NCI-H69 (cell line): ENCODE measurements around the gene PIGL.
"Not testable (repeated sequence)": the region's sequence is repeated elsewhere in the genome, so short reads cannot be mapped to it uniquely, and the experiment has no call there.

Experiments used
- DNase-seq: peaks from one replicate; lab custom pipeline; 2025; lab: John Stamatoyannopoulos, UW

Gene PIGL

GRCh38 chr17:16216341-16217001 is 539 bp upstream of the PIGL start:
- DNase-seq, result not testable (repeated sequence)

DNA sequence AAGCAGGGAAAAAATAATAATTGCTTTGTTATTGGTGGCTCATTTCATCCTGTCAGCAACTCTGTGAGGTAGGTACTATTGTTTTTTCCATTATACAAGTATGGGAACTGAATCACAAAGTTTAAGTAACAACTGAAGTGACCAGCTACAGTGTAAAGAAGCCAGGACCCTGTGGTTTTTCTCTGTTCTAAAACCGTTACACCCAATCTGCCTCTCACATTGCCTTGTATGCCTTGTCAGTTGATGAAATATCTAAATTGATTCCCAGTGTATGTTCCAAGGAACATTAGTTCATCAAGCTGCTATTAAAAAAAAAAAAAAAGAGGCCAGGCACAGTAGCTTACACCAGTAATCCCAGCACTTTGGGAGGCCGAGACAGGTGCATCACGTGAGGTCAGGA is 5.4 kb downstream of the PIGL start:
- DNase-seq, result no peak

DNA sequence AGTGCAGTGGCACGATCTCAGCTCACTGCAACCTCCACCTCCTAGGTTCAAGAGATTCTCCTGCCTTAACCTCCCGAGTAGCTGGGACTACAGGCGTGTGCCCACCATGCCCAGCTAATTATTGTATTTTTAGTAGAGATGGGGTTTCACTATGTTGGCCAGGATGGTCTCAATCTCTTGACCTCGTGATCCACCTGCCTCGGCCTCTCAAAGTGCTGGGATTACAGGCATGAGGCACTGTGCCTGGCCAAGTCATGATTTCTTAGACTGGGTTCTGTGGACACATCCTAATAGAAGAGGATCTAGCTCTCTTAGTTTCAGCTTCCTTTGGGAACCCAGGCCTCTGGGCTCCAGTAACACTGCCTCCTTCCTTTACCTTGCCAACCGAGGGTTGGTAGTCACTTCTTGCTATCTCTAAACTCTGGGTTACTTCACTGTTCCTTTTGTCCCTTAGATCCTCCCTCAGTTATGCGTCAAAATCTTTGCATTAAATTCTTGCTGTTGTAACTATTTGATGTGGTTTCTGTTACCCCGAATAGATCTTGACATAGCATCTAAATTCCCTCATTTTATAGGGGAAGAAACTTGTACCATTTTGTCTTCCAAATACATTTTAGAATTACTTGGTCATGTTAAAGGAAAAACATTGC is 13.0 kb downstream of the PIGL start:
- DNase-seq, result not testable (repeated sequence)

- no peak for DNase-seq
Observed at GRCh38 chr17:16232391-16232790, 15.4 kb downstream of the PIGL start.

DNA sequence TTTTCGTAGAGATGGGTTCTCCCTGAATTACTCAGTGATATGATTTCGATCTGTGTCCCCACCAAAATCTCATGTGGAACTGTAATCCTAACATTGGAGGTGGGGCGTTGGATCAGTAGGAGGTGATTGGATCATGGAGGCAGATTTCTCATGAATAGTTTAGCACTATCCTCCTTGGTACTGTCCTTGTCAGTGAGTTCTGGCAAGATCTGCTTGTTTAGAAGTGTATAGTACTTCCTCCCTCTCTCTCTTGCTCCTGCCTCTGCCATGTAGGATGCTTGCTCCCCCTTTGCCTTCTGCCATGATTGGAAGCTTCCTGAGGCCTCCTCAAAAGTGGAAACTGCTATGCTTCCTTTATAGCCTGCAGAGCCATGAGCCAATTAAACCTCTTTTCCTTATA is 22.9 kb downstream of the PIGL start:
- no peak for DNase-seq

GRCh38 chr17:16241906-16242399 is 24.9 kb downstream of the PIGL start:
- no peak for DNase-seq

GRCh38 chr17:16243385-16243784 is 26.4 kb downstream of the PIGL start:
- DNase-seq, result no peak

- no peak for DNase-seq
Observed at GRCh38 chr17:16243801-16244567, 27.0 kb downstream of the PIGL start.

DNA sequence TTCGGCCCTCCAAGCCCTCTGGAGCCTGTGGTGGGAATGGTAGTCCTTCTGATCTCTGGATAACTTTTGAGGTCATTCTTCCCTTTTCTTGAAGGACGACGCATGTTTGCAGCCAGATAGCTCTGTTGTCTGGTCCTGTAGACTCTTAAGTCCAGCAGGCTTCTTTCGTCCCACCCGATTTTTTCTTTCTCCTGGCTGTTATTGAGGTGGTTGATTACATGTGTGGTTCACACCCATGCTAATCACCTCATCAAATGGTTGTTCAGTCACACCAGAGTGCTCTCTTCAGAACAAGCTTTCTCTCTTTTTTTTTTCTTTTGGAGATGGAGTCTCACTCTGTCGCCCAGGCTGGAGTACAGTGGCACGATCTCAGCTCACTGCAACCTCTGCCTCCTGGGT is 30.6 kb downstream of the PIGL start:
- DNase-seq, result no peak

GRCh38 chr17:16250635-16251034 is 33.6 kb downstream of the PIGL start:
- DNase-seq, result no peak

DNA sequence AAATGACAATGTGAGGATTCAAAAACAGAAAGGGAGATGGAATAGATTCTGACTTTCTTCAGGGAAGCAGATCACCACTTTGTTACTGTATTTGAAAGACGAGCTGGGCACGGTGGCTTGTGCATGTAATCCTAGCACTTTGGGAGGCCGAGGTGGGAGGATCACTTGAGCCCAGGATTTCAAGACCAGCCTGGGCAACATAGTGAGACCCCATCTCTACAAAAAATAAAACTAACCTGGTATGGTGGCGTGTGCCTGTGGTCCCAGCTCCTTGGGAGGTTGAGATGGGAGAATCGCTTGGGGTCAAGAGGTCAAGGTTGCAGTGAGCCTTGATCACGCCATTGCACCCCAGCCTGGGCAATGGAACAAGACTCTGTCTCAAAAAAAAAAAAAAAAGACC is 34.0 kb downstream of the PIGL start:
- no peak for DNase-seq

- no peak for DNase-seq
Observed at GRCh38 chr17:16251556-16251955, 34.5 kb downstream of the PIGL start.

- DNase-seq, result no peak
Observed at GRCh38 chr17:16254773-16255400, 37.9 kb downstream of the PIGL start.

DNA sequence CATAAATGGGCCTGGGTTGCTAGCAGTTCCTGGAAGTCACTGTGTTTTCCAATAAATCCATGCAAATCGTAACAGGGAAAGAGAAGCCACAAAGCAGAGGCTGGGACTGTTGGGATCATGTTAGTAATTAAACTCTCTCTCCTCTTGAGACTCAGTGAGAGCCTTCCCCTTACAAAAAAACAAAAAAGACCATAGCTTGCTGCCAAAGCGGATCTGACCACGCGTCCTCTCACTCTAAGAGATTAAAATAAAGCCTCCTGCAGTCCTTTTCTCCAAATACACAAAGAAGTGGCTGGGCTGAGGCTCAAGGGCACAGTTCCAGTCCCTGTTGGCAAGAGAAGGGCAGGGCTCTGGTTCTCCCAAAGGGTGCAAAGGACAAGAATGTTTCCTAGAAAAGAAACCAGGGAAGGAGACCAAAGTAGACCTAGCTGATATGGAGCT is 38.5 kb downstream of the PIGL start:
- no peak for DNase-seq

GRCh38 chr17:16258901-16259300 is 41.9 kb downstream of the PIGL start:
- DNase-seq, result no peak

DNA sequence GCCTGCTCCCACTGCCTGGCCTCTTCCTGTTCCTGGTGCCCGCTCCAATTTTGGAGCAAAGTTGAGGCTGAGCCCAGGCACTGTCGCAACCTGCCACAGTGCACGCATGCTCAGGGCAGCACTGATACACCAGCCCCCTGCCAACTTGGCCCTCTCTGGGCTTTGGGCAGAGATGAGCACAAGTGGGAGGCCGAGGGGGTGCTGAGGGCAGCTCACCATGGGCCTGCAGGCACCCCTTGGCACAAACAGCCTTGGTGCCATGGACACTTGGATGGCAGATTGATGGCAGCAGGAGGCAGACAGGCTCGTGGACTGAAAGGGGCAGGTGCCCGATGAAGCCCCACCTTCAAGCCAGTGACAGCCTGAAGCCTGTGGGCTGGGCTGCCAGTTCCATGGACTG is 42.9 kb downstream of the PIGL start:
- DNase-seq, result no peak

- no peak for DNase-seq
Observed at GRCh38 chr17:16261049-16261448, 44.0 kb downstream of the PIGL start.

DNA sequence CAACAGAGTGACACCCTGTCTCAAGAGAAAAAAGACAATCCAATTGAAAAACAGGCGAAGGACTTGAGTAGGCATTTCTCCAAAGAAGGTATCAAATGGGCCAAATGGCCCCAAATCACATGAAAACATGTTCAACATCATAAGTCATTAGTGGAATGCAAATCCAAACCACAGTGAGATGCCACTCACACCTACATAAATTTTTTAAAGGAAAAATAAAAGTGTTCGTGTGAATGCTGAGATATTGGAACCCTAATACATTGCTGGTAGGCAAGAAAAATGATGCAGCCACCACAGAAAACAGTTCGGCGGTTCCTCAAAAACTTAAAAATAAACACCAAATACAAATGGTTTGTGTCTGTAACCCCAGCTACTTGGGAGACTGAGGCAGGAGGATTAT is 45.2 kb downstream of the PIGL start:
- no peak for DNase-seq

DNA sequence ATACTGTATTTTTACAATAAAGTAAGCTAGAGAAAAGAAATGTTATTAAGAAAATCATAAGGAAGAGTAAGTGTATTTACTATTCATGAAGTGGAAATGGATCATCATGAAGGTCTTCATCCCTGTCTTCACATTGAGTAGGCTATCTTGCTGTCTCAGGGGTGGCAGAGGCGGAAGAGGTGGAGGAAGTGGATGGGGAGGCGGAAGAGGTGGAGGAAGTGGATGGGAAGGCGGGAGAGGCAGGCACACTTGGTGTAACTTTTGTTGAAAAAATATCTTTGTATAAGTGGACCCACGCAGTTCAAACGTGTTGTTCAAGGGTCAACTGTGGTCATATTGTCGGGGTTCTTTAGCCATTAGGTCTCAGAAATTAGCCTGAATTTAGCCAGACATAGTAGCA is 50.2 kb downstream of the PIGL start:
- no peak for DNase-seq

GRCh38 chr17:16269658-16270057 is 52.6 kb downstream of the PIGL start:
- no peak for DNase-seq

GRCh38 chr17:16272111-16272840 is 55.3 kb downstream of the PIGL start:
- DNase-seq, result no peak

DNA sequence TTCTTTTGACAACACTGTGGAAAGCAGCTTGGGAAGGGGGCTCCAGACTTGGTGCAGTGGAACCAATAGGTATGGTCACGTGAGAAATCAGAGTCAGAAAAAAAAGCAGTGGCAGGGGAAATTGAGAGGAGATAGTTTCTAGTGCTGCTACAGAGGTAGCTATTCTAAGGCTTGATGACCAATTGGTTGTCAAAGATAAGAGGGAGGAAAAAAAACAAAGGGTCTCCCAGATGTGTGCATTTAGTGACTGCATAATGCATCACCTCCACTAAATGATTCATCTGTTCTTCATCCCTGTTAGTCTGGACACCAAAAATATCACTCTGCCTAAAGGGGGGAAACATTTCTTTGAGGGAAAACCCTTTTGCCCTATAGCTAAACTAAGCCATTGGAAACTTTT is 56.5 kb downstream of the PIGL start:
- no peak for DNase-seq
